ENCODE data around the gene ADAM17. TPM values are rescaled to one million over a fixed set of nuclear protein-coding genes. Genes with fewer than 3 reads are reported as not detected.
A peak's percentile ranks its signal among the peaks of the same experiment; 100 is the strongest.

ADAM17 gene
- total and polyA plus RNA-seq, 2 of the 8 experiments (the other 6 are each of a cell fraction or from before 2014, with no cell fraction given) = 6.5 to 23.5 TPM

- Histone ChIP-seq H3K9me3 (ENCODE audit: insufficient read depth in 2 of 2, low read depth in 1 of 2, low read length in 1 of 2) (no peaks in the 10 kb centered on the region), H3K14ac (ENCODE audit: insufficient read length) (no peak overlapping the region), H3K27me3 (replicated peaks in 1 of 4; ENCODE audit: control insufficient read depth in 3 of 4, extremely low read depth in 1 of 4, insufficient read depth in 3 of 4, low read length in 3 of 4) (no peaks in the 10 kb centered on the region), H2AFZ (ENCODE audit: low read length) (no peak overlapping the region), H2BK15ac (ENCODE audit: low read length) (no peak overlapping the region), H2BK20ac (ENCODE audit: low read length) (no peak overlapping the region), H4K5ac (ENCODE audit: insufficient read length, low read depth, low read length) (no peak overlapping the region), H3K4me2 (ENCODE audit: insufficient read depth in 1 of 2, low read depth in 2 of 2, low read length in 2 of 2) (no peak overlapping the region), H2BK12ac (ENCODE audit: low read depth, low read length) (no peak overlapping the region), H3K56ac (replicated peaks; ENCODE audit: insufficient read length, low read depth, low read length) (no peak overlapping the region), H3K79me2 (ENCODE audit: control insufficient read depth in 1 of 2, insufficient read depth in 2 of 2, low read length in 2 of 2) (no peaks in the 10 kb centered on the region), H4K20me1 (replicated peaks in 1 of 2; ENCODE audit: control insufficient read depth in 1 of 2, insufficient read depth in 2 of 2, low read length in 2 of 2) (peaks cover 0 to 2% of the 10 kb centered on the region in 2 experiments), H3K23me2 (ENCODE audit: low read depth, low read length) (no peaks in the 10 kb centered on the region), H2AK5ac (ENCODE audit: low read depth, low read length) (no peak overlapping the region), H4K8ac (ENCODE audit: extremely low read depth, insufficient read depth, low read length) (no peak overlapping the region), H3K4me1 (replicated peaks in 1 of 4; ENCODE audit: control insufficient read depth in 3 of 4, insufficient read depth in 4 of 4, low read length in 3 of 4) (no peaks in the 10 kb centered on the region), H3K4ac (replicated peaks; ENCODE audit: insufficient read length, low read depth, low read length) (no peak overlapping the region), H3K27ac (ENCODE audit: low read depth, low read length) (no peak overlapping the region), H3K36me3 (ENCODE audit: control insufficient read depth in 2 of 4, insufficient read depth in 4 of 4, low read length in 3 of 4) (peaks cover 2 to 17% (median 10%) of the 10 kb centered on the region in 4 experiments; a peak in 5 of 8 replicates), H3K79me1 (ENCODE audit: low read depth, low read length) (no peaks in the 10 kb centered on the region), H3K4me3 (ENCODE audit: extremely low read depth in 1 of 4, insufficient read depth in 2 of 4, low read depth in 3 of 4, low read length in 4 of 4) (no peak overlapping the region), H4K91ac (replicated peaks; ENCODE audit: insufficient read length, low read length) (no peak overlapping the region), H3K18ac (ENCODE audit: extremely low read depth, low read length) (no peak overlapping the region), H2BK120ac (replicated peaks; ENCODE audit: low read depth, low read length) (no peak overlapping the region), H2BK5ac (ENCODE audit: low read depth, low read length) (no peak overlapping the region), H3K23ac (ENCODE audit: insufficient read length) (no peak overlapping the region), H3K9ac (replicated peaks in 1 of 4; ENCODE audit: extremely low read depth in 1 of 4, low read depth in 3 of 4, low read length in 3 of 4) (peak overlapping the region in 1 of 4 experiments; percentile 30; a peak in 1 of 7 replicates)
- DNase-seq (ENCODE audit: low read depth in 1 of 2, low spot score in 2 of 2) (no peak), FAIRE-seq (no peak)
- TF ChIP-seq ATF3 (IDR thresholded peaks at IDR 0.05; ENCODE audit: insufficient read depth, low read depth, low read length) = no peak
- TF ChIP-seq FOSL1 (IDR thresholded peaks at IDR 0.05; ENCODE audit: insufficient read depth, low read depth, low read length) = no peak
- TF ChIP-seq TBP (IDR thresholded peaks at IDR 0.05; ENCODE audit: low read depth, low read length) = no peak
- POLR2A ChIA-PET (ENCODE audit: partially characterized antibody) = no interaction called here
- CTCF ChIA-PET (ENCODE audit: partially characterized antibody) = interaction anchor here (1.0 kb wide), 1 partner anchor 9 kb away, joined by 3 read pairs; no protein-coding TSS in a partner anchor
- WGBS, 2 experiments (ENCODE audit: extremely low coverage in 1 of 2, insufficient coverage in 1 of 2, insufficient read length in 1 of 2, insufficient replicate concordance in 2 of 2, low coverage in 1 of 2, low lambda C conversion rate in 2 of 2, missing lambda C conversion rate in 1 of 2) = 88% methylated on average over 2 of the region's 2 CpGs; no CpG with 5 or more reads in 1 of the 2 experiments
These were observed 38.4 kb downstream of the ADAM17 start for GRCh38 chr2:9517118-9517782.

Data from H1 (cell line).